Measurements from ENCODE around the gene CHMP2B.

DNA sequence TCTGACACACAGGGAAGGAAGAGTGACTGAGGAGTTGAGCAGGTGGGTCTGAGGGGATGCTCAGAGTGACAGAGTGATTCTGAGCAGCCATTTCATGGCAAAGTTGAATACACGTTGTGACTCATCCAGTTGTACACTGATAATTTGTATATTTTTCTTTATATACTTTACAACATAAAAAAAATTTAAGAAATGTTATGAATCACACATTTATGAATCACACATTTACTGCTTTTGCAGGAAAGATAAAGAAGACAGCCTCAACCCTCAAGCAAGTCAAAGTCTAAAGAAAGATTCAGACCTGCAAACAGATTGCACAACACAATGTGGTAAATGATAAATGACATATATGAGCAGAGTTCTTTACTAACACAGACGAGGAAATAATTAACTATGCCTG is 21.0 kb upstream of the CHMP2B start:
- no peak for TF ChIP-seq EZH2 (IDR thresholded peaks at IDR 0.05; ENCODE audit: borderline replicate concordance, insufficient read depth, low read length, poor library complexity, severe bottlenecking)
- TF ChIP-seq CTCF (IDR thresholded peaks at IDR 0.05; ENCODE audit: poor library complexity, severe bottlenecking): no peak
- no peak for TF ChIP-seq RAD21 (conservative IDR thresholded peaks at IDR 0.05)
- no peak for TF ChIP-seq EP300 (conservative IDR thresholded peaks at IDR 0.05; ENCODE audit: poor library complexity, severe bottlenecking)
